Adrenal gland (tissue), 5 donors: ENCODE data around the gene GALNTL6.

Source experiments
- POLR2A ChIP-seq, 2 donors: fragments of 450-650 bp; IDR thresholded peaks; one replicate each; pipeline ENCODE4 v1.6.1; 2017; ENCODE audit warnings: antibody characterized with exemption in 2 of 2, mild to moderate bottlenecking in 2 of 2, moderate library complexity in 1 of 2
- TF ChIP-seq, protein P1 (sequence below), 6 experiments: fragments of 450-650 bp in 4 of 6; fragments of 200-600 bp in 2 of 6; sonication (generic) in 1 of 6; IDR thresholded peaks; 1 replicate in 5 of 6; 2 replicates in 1 of 6; pipeline versions ENCODE4 v1.5.1 to v1.8.0; 2016 to 2021; ENCODE audit warnings: antibody characterized with exemption in 6 of 6, mild to moderate bottlenecking in 2 of 6, moderate library complexity in 1 of 6
- donor health status: DM: no; HTN: no; CAD: no.

GRCh38 chr4:172995161-172995560 is 1182.0 kb downstream of the GALNTL6 start:
- TF ChIP-seq, protein P1, sequence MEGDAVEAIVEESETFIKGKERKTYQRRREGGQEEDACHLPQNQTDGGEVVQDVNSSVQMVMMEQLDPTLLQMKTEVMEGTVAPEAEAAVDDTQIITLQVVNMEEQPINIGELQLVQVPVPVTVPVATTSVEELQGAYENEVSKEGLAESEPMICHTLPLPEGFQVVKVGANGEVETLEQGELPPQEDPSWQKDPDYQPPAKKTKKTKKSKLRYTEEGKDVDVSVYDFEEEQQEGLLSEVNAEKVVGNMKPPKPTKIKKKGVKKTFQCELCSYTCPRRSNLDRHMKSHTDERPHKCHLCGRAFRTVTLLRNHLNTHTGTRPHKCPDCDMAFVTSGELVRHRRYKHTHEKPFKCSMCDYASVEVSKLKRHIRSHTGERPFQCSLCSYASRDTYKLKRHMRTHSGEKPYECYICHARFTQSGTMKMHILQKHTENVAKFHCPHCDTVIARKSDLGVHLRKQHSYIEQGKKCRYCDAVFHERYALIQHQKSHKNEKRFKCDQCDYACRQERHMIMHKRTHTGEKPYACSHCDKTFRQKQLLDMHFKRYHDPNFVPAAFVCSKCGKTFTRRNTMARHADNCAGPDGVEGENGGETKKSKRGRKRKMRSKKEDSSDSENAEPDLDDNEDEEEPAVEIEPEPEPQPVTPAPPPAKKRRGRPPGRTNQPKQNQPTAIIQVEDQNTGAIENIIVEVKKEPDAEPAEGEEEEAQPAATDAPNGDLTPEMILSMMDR (IDR thresholded peaks at IDR 0.05): no peak
- TF ChIP-seq POLR2A (IDR thresholded peaks at IDR 0.05): no peak
